WERI-Rb-1 (cell line): ENCODE results near the gene ATXN2L.

Experiments
- DNase-seq: peaks from one replicate; pipeline ENCODE4 v3.0.0-alpha.2; 2020
- H3K27ac ChIP-seq: fragments of 250-450 bp; sonication (Bioruptor Pico); 2 replicates; pipeline ENCODE4 v1.5.1; 2020; ENCODE audit warnings: mild to moderate bottlenecking, moderate library complexity
- H3K27me3 ChIP-seq: fragments of 250-450 bp; sonication (Bioruptor Pico); 2 replicates; pipeline ENCODE4 v1.5.1; 2021; ENCODE audit warnings: mild to moderate bottlenecking, low read depth, moderate library complexity; ENCODE audit not compliant: insufficient read depth, severe bottlenecking
- H3K36me3 ChIP-seq: fragments of 250-450 bp; sonication (Bioruptor Pico); 2 replicates; pipeline ENCODE4 v1.5.1; 2020; ENCODE audit warnings: mild to moderate bottlenecking, moderate library complexity
- H3K4me3 ChIP-seq: 2 replicates; pipeline ENCODE4 v1.5.1; 2011; ENCODE audit warnings: low read depth, mild to moderate bottlenecking, control low read depth, low read length
- H3K9me3 ChIP-seq: fragments of 250-450 bp; sonication (Bioruptor Pico); 2 replicates; pipeline ENCODE4 v1.5.1; 2021; ENCODE audit warnings: mild to moderate bottlenecking, moderate library complexity; ENCODE audit not compliant: severe bottlenecking
- TF ChIP-seq, protein P1 (sequence below): IDR thresholded peaks from 2 replicates; pipeline ENCODE4 v1.5.1; 2011; ENCODE audit warnings: low read depth, mild to moderate bottlenecking, control low read depth, inconsistent platforms, low read length

ATXN2L gene

DNA sequence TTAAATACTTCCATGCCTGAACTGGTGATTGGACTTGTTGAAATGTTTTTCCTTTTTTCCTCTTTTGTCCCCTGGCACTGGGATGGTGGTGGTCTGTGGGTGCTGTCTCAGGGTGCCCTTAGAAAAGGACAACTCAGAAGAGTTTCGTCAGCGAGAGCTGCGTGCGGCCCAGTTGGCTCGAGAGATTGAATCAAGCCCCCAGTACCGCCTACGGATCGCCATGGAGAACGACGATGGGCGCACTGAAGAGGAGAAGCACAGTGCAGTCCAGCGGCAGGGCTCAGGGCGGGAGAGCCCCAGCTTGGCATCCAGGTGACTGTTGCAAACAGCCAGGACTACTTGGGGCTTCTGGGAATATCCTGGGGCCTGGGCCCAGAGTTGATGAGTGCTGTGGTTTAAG, 6.9 kb downstream of the ATXN2L start:
- H3K4me3 ChIP-seq, result no peak overlapping the region
- DNase-seq, result no peak
- no peaks in the 10 kb centered on the region for H3K27me3 ChIP-seq
- H3K36me3 ChIP-seq, result peaks cover 100% of the 10 kb centered on the region
- H3K9me3 ChIP-seq, result no peaks in the 10 kb centered on the region
- no peak overlapping the region for H3K27ac ChIP-seq
- TF ChIP-seq, protein P1, sequence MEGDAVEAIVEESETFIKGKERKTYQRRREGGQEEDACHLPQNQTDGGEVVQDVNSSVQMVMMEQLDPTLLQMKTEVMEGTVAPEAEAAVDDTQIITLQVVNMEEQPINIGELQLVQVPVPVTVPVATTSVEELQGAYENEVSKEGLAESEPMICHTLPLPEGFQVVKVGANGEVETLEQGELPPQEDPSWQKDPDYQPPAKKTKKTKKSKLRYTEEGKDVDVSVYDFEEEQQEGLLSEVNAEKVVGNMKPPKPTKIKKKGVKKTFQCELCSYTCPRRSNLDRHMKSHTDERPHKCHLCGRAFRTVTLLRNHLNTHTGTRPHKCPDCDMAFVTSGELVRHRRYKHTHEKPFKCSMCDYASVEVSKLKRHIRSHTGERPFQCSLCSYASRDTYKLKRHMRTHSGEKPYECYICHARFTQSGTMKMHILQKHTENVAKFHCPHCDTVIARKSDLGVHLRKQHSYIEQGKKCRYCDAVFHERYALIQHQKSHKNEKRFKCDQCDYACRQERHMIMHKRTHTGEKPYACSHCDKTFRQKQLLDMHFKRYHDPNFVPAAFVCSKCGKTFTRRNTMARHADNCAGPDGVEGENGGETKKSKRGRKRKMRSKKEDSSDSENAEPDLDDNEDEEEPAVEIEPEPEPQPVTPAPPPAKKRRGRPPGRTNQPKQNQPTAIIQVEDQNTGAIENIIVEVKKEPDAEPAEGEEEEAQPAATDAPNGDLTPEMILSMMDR, result no peak

DNA sequence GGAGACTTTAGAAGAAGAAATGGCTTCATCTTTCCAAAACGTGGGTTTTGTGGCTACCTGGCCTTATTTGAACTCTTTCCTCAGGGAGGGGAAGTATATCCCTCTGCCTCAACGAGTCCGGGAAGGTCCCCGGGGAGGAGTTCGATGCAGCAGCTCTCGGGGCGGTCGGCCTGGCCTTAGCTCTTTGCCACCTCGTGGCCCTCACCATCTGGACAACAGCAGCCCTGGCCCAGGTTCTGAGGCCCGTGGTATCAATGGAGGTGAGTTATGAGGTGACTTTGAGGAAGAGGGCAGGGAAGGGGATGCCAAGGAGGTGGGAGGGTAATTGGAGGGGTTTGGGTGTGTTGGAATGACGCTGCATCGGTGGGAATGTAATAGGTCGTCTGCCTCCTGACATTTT, 7.7 kb downstream of the ATXN2L start:
- H3K27ac ChIP-seq, result no peak overlapping the region
- H3K9me3 ChIP-seq, result no peaks in the 10 kb centered on the region
- TF ChIP-seq, protein P1, result no peak
- no peak for DNase-seq
- no peaks in the 10 kb centered on the region for H3K27me3 ChIP-seq
- peaks cover 100% of the 10 kb centered on the region for H3K36me3 ChIP-seq
- no peak overlapping the region for H3K4me3 ChIP-seq

- Histone ChIP-seq H3K4me3 (no peak overlapping the region), H3K27me3 (no peaks in the 10 kb centered on the region), H3K9me3 (no peaks in the 10 kb centered on the region), H3K27ac (no peak overlapping the region), H3K36me3 (peaks cover 95% of the 10 kb centered on the region)
- no peak for DNase-seq
- TF ChIP-seq, protein P1, result no peak
These were observed 11.6 kb downstream of the ATXN2L start for GRCh38 chr16:28834349-28834748.

DNA sequence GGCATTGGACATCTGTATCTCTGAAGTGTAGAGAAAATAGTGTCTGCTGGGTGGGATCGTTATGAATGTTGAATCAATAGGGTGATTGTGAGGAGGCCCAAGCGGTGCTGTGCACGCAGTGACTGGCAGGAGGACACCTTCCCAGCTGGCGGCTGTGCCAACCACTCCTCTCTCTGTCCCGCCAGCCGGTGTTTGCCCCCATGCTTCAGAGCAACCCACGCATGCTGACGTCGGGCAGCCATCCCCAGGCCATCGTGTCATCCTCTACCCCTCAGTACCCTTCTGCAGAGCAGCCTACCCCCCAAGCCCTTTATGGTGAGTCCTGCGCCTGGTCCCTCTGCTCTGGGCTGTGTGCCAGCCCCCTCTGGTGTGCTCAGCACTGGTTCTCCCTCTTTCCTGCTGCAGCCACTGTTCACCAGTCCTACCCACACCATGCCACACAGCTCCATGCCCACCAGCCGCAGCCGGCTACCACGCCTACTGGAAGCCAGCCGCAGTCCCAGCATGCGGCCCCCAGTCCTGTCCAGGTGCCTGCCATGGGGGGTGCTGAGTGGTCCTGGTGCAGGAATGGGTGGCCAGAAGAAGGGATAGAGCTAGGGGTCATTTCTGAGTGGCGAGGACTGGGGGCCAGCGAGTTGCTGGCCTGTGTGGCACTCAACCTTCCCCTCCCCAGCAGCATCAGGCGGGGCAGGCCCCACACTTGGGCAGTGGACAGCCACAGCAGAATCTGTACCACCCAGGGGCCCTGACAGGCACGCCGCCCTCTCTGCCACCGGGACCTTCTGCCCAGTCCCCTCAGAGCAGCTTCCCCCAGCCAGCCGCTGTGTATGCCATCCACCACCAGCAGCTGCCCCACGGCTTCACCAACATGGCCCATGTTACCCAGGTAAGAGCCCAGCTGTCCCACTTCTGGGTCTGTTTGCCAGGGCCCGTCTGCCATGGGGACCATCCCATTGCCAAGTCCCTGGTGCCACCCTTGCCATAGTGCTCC, 12.4 kb downstream of the ATXN2L start:
- TF ChIP-seq, protein P1, result no peak
- no peak overlapping the region for H3K27ac ChIP-seq
- no peak overlapping the region for H3K4me3 ChIP-seq
- no peaks in the 10 kb centered on the region for H3K9me3 ChIP-seq
- H3K36me3 ChIP-seq, result peaks cover 87% of the 10 kb centered on the region
- DNase-seq, result no peak
- no peaks in the 10 kb centered on the region for H3K27me3 ChIP-seq

GRCh38 chr16:28835864-28836760, 13.3 kb downstream of the ATXN2L start:
- no peak for DNase-seq
- Histone ChIP-seq H3K27me3 (no peaks in the 10 kb centered on the region), H3K4me3 (no peak overlapping the region), H3K36me3 (peaks cover 79% of the 10 kb centered on the region), H3K9me3 (no peaks in the 10 kb centered on the region), H3K27ac (no peak overlapping the region)
- TF ChIP-seq, protein P1, result no peak
